Hepatic stellate cell (primary cell): ENCODE results near the gene GALNT2.

Experiments used
- DNase-seq: peaks from one replicate; pipeline ENCODE4 v3.0.0; 2011; ENCODE audit warnings: low spot score

GALNT2 gene

DNA sequence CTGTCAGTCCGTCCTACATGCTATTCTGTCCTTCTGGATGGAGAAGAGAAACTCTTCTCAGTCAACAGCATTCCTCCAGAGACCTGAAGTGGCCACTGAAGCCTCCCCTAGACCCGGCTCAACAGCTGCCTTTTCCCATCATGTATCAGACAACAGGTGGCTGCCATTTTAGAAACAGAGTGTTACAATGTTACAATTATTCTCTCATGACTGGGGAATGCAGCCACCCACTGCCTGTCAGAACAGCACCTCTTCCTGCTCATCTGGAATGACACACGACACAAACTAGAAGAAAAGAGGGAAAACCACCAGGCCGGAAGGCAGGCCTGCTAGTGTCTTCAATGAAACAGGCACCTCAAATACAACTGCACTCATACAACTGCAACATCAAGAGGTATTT is 253.8 kb downstream of the GALNT2 start:
- no peak for DNase-seq

DNA sequence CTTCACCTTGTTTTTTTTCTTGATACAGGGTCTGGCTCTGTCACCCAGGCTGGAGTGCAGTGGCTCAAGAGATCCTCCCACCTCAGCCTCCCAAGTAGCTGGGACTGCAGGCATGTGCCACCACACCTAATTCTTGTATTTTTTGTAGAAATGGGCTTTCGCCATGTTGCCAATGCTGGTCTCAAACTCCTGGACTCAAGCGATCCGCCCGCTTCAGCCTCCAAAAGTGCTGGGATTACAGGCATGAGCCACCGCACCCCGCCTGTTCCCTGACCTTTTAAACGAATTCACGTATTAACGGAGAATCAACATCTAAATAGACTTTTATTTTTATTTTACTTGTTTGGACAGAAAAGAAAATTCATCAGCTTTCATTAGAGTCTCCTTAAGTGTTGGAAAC is 254.3 kb downstream of the GALNT2 start:
- DNase-seq: no peak

DNA sequence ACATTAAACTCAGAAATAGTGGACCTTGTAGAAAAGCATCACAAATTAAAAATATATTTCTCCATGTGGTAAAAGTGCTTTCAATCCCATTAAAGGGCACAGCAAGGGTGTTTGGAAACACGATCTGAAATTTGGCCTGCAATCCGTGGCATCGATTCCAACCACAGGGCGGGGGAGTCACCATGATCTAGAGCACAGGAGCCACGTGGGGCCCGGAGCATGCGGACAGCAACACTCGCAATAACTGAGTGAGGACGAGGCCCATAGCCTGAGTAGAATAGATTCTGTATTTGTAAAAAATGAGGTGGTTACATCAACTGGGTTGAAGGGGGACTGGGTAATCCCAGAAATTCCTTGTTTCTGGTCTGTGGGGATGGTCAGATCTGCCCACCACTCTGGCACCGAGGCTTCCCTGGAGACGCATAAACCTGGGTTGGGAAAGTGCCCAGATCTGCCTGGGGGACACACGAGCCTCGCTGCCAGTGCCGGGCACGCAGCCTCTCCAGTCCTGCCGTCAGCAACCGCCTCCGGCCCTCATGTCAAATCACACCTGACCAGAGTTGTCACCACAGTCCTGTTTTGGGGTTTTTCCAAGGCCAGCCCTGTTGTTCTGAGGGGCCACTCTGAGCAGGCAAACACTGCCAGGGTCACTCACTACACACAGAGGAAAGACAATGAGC is 254.8 kb downstream of the GALNT2 start:
- no peak for DNase-seq

DNA sequence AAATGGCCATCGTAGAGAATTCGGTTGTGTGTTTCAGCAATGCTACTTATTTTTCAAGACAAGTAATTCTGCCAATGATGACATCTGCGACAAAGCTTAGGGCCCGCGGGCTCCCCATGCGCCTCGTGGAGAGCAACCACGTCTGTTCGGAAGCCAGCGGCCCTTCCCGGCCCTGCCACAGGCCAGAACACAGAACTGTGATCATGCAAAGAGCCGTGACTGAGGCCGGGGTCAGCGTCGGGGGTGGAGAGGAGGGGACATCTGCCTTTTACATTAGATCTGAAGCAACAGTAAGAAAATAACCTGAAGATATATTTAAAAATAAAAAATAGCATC is 255.4 kb downstream of the GALNT2 start:
- DNase-seq: no peak

DNA sequence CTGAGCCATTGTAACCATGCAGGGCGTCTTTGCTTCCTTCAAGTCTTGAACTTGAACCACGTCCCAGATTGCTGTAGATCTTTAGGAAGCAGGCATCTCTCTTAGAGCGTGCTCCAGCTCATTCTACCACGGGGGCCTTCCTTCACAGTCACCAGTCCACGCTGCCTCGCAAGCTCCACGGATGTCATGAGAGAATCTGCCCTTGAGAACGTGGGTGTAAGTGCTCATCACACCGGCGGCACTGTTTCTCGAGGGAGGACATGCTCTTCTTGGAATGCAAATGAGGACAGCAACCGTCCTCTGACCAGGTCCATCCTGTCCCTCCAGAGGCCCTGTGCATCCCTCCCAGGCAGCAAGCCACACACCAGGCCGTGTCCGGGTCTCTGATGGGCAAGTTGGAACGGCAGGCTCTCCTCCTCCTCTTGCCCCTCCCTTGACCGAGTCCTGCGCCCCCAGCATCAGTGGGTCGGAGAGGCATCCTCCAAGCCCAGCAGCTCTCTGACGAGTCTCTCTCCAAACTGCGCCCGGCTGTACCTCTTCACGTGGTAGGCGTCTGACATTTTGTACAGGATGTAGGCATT is 256.0 kb downstream of the GALNT2 start:
- no peak for DNase-seq

DNA sequence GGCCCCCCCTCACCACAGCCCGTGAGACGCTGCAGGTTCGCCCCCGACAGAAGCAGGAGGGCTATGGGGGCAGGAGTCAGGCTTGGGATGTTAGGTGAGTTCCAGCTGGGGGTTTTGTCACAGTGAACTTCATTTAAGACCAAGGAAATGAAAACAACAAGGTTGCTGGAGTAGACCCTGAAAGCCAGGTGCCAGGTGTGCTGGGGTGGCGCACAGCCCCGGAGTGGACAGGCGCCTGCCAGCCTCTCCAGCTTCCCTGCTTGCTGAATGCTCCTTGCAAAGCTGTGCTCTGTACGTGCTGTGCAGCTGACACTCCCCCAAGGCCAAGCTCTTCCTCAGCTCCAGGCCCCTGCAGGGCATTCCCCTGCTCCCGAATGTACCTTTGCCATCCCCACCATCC is 256.6 kb downstream of the GALNT2 start:
- DNase-seq: no peak

DNA sequence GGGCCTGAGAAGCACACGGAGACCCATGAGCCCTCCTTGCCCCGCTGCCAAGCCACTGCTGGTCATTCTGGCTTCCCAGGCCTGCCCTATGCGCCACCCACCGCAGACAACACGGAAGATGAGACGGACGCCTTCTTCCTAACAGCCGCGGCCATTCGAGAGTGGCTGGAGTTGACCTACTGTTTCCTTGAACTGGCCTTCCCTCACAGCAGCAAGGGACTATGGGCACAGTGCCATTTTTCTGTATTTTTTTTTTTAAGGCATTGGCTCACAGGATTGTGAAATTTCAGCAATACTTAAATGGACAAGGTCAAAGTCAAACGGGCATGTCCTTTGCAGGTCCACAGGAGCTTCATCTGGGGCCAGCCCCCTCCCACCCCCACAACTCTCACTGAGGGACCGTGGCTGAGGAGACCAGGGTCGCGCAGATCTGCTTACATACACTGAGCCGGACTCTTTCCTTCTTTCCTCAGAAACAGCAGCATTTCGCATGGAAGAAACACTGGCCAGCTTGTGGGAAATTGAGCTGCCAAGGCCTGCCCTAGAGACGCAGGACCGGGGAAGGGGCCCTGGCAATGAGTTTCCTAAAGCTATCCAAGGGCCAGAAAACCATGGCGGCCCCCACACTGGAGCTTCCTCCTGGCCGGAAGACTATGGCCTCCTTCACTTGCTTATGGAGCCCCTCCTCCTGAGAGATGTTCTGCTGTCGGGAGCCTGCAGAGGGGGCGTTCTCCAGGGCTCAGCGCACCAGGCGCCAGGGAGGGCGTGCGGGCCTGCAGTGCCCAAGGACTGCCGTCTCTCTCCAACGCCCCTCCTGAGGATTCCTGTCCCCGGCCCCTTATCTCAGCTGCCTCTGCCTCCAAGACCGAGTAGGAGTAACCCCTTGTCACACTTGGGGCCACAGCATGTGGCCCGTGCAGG is 260.2 kb downstream of the GALNT2 start:
- no peak for DNase-seq

DNA sequence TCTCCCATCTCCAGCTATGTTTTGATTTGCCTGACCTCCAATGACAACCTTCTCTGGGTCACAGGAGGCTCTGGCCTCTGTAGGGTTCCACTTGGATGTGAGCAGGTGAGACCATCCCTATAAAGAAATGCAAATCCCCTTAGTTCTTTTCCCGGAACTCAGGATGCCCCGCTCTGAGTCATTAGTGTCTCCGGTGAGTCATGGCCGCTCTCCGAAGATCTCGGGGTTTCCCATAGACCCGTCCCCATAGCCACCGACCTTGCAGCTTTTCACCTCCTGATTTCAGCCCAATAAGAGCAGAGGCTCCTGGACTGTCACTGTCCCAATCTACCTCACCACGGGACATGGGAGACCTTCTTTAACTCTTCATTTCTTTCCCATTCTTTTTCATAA is 260.9 kb downstream of the GALNT2 start:
- DNase-seq: no peak

DNA sequence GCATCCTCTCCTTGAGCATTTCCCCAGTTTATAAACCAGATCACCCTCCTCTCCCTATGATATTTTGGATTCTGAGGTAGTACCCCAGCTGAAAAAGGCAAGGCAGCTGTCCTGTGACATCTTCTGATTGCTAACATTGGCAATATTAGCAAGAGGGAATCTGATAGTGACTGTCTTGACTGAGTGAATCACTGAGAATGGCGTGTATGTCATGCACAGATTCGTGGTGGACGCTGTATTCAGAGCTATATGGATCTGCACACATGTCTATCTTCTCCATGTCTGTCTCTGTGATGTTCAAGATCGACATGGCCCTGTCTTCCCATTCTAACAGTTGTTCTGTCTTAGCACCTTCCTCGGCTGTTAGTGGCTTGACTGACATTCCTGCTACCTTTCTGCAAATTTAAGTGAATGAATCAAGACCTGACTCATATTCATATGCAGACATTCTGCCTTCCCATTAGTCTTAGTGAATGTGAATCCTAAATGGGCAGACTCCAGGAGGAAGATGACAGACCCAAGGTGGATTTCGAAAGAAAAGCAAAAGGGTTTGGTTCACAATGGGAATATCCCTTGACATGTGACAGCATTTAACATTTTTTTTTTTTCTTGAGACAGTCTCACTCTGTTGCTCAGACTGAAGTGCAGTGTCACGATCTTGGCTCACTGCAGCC is 261.4 kb downstream of the GALNT2 start:
- no peak for DNase-seq

DNA sequence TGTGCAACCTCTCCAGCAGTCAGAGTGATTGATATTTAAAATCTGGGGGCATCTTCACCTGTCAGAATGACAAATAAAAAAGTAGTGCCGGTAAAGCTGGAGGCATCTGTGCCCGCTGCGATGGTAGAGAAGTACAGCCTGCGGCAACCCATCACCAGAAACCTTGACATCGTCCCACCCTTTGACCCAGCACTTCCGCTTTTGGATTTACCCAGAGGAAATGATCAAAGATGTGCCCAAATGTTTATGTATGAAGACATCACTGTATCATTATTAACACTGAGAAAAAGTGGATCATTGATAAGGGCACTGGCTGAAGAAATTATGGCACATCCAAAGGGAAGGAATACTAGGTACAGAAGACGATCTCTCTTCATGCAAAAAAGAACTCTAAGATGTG is 263.1 kb downstream of the GALNT2 start:
- DNase-seq: no peak
